HG03342 (cell line): ENCODE results near the gene S1PR1.
A peak's percentile ranks its signal among the peaks of the same experiment; 100 is the strongest.

ENCODE experiments used
- ATAC-seq: cut with Tn5 transposase; IDR thresholded peaks from one replicate; pipeline ENCODE4 v1.9.1; 2021; ENCODE audit warnings: mild to moderate bottlenecking, moderate library complexity; ENCODE audit not compliant: unreplicated experiment

Gene S1PR1

DNA sequence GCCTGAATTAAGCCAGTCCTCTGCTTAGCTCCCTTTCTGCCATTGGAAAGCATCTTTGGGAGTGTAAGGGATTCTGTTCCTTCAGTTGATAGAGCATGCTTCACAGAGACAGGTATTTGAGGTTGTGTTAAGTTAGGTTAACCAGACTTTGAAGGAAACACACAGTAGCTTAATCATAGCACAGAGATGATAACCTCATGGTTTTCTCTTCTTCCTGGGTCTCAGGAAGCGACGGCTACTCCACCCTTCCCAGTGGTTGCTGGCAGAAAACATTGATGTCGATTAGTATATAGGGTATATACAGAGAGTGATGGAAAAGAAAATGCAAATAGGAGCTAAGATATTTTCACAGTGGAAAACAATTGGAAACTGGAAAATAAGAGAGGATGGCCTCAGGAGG is 42.0 kb downstream of the S1PR1 start:
- no peak for ATAC-seq

DNA sequence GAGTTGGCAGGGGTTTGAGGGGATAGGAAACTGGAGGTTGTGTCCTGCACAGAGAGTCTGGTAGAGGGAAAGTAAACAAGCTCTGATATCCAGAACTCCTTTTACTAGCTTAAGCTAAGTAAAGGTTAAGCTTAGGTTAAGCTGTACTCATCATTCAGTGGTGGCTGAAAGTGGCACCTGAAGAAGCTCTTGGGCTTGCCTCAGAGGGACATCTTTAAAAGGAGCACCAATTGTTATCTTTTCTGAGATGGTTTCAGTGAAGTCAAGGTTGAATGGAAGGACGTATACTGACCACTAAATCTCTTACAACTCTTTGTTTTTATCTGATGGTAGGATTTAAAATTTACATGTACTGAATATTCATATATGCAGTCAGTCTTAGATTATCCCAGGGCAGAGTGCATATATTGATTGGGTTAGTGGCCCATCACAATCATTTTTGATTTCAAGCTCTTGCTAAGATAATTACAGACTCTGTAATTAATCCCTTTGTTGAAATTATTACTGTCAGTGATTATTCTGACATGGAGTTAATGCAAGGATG is 43.3 kb downstream of the S1PR1 start:
- no peak for ATAC-seq

DNA sequence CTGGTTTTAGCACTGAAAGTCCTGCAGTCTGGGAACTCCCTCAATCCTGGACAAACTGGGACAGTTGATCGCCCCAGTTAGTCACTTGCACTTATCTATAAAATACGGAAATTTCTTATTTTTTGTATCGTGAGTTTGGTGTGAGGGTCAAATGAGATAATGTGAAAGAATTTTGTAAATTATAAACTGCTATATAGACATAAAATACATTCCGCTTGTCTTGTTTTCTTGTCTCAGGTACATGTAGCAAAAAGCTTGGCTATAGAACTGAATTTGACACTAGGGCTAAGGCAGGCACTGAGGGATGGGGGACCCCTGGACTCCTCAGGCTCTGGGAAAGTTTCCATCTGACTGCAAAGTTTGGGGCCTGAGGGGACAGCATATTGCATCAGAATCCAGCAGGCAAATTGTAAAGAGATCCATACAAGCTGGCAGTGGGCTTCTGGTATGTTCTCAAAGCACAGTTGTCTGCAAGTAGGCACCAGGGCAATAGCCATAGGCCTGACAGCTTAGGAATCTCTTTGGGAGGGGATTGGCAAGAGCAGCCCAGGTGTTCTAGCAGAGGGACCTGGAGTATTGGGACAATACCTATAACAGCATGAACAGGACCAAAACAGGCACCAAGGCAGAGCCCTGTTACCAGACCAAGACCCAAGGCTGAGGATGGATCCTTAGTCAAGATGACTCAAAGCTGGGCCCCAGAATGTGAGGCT is 44.3 kb downstream of the S1PR1 start:
- ATAC-seq, result no peak

DNA sequence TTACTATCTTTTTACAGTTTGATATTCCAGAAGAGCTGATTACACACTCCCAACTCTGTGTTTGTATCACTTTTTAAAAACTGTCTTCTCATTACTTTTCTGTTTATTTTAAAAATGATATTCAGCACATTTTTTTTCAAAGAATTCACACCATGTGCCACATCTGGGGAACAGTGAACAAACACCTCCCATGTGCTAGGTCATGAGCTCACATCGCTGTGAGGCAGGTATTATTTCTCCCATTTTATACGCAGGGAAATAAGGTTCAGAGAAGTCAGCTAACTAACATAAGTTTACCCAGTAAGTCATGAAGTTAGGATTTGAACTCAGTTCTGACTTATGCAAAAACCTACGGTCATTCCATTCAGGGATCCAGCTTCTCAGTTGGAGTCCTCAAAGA is 44.9 kb downstream of the S1PR1 start:
- ATAC-seq, result no peak

DNA sequence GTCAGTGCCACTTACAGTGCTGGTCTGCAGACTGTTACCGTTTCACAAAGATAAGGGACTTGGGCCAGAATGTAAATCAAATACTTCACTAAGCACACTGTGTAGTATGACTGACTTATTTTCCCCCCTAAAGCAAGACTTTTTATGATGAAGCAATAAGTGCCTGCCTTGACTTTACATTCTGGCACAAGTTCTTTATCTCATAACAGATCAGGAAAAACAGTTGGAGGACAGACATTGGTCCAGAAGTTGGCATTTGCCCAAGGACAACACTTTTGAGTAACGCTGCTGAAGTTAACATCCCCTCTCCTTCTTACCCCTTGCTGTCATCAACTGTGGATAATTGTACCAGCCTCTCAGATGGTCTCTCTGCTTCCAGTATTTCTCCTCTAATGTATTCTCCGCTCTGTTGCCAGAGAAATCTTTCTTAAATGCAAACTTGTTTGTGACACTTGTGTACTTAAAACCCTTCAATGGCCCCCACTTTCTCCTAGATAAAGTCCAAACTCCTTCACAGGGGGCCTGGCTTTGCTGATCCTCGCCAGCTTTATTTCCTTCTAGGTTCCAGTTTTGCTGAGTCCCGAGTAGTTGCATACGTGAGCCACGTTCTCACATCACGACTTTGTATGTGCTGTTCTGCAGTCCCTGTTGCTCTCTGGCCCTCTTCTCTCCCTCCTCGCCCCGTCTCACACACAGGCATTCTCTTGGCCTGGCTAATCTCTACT is 45.7 kb downstream of the S1PR1 start:
- ATAC-seq, result no peak

DNA sequence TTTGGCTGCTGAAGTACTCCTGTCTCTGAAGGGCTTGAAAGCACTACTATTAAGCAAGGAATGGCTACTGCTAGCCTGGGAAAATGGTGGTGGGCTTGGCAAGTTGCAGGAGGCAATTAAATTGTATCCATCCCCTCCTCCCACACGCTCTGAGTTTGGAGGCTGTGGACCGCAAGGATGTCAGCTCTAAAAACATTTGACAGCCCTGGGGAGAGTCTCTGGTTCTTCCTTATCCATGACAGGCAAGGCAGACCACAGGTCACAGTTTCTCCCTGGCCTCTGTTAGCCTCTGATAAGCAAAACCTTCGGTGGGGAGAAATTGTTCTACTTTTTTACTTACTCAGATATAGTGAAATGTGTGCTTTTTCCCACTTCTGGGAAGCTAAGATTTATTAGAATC is 46.6 kb downstream of the S1PR1 start:
- ATAC-seq, result no peak

DNA sequence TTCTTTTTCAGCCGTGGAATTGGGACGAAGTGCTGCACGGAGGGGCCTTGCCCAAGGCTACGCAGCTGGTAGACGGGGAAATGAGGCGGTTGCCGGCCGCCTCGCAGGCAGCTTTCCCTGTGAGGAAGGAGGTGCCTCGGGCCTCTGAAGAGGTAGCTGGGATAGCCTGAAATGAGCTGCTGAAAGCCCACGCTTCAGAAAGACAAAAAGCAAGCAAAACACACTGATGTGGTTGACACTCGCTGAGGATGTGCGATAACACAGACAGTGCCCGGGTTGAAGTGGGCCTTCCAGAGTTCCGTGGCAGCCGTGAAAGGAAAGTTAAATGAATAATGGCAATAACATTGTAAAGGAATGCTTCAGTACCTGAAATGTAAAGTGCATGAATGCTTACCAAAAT is 47.2 kb downstream of the S1PR1 start:
- no peak for ATAC-seq

DNA sequence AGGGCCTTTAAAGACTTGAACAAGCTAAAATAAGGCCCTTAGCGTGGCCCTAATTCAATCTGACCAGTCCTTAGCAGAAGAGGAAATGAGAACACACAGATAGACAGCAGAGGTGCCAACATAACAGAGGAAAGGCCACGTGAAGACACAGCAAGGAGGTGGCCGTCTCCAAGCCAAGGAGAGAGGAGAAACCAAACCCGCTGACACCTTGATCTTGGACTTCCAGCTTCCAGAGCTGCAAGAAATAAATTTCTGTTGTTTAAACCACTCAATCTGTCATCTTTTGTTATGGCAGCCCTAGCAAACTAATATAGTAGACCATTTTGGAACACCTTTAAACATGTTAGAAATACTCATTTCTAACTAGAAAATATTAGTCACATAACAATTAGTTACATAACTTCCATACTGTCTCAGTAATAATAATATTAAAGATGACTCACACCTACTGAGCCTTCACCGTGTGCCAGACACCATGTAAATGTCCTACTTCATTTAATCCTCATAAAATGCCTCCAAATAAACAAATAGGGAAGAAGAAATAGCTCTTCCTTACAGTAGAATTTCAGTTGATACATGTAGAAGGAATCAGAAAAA is 47.9 kb downstream of the S1PR1 start:
- ATAC-seq, result no peak

DNA sequence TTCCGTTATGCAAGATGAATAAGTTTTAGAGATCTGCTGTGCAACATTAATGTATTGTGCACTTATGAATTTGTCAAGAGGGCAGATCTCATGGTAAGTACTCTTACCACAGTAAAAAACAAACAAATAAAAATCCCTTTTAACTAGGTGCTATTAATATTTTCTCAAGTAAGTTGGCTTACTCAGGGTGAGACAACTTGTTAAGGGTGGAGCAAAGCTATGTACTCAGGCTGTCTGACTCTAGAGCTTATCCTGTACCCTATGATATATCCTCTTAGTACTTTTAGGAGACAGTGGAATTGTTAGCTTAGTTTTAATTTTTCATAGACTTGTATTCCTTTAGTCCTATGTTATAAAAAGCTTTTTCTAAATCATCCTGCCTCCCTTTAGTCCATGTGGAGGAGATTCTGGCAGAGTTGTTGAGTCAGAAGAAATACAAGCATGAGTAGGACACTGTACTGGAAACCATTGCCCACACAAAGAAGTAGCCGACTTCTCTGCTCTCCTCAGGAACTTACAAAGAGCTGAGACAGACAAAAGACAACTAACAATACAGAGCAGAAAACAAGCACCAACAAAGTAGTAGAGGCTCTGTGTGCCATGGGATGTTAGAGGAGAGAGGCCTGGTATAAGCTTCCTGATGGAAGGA is 49.2 kb downstream of the S1PR1 start:
- no peak for ATAC-seq

DNA sequence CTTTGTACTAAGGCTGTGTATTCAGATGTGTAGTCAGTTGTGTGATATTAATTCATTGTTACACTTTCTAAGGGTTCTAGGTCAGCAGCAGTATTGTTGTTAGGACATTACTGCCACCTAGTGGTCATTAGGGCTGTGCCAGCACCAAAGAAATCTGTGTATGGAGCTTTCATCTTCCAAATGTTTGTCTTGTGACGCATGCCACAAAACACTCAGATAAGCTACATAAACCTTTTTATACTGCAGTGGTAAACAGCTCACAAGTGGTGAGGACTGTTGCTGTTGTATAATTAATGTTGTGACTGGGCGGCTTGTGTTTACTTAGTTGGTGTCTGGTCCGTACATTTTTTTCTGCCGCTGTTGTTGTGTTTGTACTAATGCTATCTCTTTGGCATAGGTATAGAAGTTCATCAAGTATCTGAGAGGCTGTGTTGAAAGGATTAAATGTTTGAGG is 51.7 kb downstream of the S1PR1 start:
- peak; percentile 54 for ATAC-seq

DNA sequence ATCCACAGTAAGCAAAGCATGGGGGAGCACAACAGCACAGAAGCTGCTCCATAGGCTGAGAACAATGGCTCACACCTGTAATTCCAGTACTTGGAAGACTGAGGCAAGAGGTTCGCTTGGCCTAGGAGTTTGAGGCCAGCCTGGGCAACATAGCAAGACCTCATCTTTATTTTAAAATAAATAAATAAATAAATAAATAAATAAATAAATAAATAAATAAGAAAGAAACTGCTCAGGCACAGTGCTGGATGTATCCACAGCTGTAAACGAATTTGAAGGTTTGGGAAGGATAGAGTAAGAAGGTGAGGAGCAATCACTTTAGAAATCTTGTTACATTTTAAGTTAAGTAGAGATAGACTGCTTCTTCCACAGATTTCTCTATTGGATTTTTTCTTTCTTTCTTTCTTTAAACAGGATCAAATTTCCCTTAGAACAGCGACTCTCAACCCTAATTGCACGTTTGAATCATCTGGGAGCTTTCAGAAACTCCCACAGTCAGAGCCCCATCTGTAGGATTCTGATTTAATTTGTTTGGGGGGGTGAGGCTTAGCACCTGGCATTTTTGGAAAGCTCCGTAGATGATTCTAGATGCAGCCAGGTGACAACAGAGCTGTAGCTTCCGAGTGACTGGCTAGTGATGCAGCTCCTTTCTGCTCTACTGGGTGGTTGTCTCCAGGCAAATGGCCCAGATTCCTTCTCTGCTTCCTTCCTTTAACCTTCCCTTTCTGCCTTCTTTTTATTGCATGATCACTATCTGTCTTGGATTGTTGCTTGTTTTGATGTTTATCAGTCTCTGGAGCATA is 53.5 kb downstream of the S1PR1 start:
- no peak for ATAC-seq
